ENCODE data around the gene CDC40.
A peak's percentile ranks its signal among the peaks of the same experiment; 100 is the strongest.

CDC40 gene

GRCh38 chr6:110180228-110181008 is at the start of gene CDC40:
TSS of gene CDC40 (plus strand) at chr6:110180427. CDS start at chr6:110180445, 18 bp downstream.
- peak; percentile 18 to 33 for DNase-seq (ENCODE audit: low read depth in 2 of 2, low spot score in 1 of 2)

GRCh38 chr6:110137924-110138887 is 42.0 kb upstream of the CDC40 start:
- DNase-seq (ENCODE audit: low read depth in 2 of 2, low spot score in 1 of 2) = no peak

- no peak for DNase-seq (ENCODE audit: low read depth in 2 of 2, low spot score in 1 of 2)
Observed at GRCh38 chr6:110139052-110139451, 41.2 kb upstream of the CDC40 start.

- no peak for DNase-seq (ENCODE audit: low read depth in 2 of 2, low spot score in 1 of 2)
Observed at GRCh38 chr6:110140650-110141049, 39.6 kb upstream of the CDC40 start.

- no peak for DNase-seq (ENCODE audit: low read depth in 2 of 2, low spot score in 1 of 2)
Observed at GRCh38 chr6:110147870-110148269, 32.4 kb upstream of the CDC40 start.

GRCh38 chr6:110158479-110158878 is 21.7 kb upstream of the CDC40 start:
- no peak for DNase-seq (ENCODE audit: low read depth in 2 of 2, low spot score in 1 of 2)

- DNase-seq (ENCODE audit: low read depth in 2 of 2, low spot score in 1 of 2) = no peak
Observed at GRCh38 chr6:110170081-110170480, 10.1 kb upstream of the CDC40 start.

GRCh38 chr6:110173506-110174132 is 6.6 kb upstream of the CDC40 start:
- DNase-seq (ENCODE audit: low read depth in 2 of 2, low spot score in 1 of 2) = no peak

GRCh38 chr6:110178626-110179405 is 1.4 kb upstream of the CDC40 start:
- peak; percentile 9 to 13 for DNase-seq (ENCODE audit: low read depth in 2 of 2, low spot score in 1 of 2)

GRCh38 chr6:110179406-110180227 is 610 bp upstream of the CDC40 start, which contains the start of gene WASF1:
TSS of gene WASF1 (minus strand) at chr6:110179670. CDS start at chr6:110127601, 52,069 bp downstream.
- DNase-seq (ENCODE audit: low read depth in 2 of 2, low spot score in 1 of 2) = peak; percentile 67 to 77

- no peak for DNase-seq (ENCODE audit: low read depth in 2 of 2, low spot score in 1 of 2)
Observed at GRCh38 chr6:110181131-110182030, 1.2 kb downstream of the CDC40 start.

- no peak for DNase-seq (ENCODE audit: low read depth in 2 of 2, low spot score in 1 of 2)
Observed at GRCh38 chr6:110183292-110183885, 3.2 kb downstream of the CDC40 start.

GRCh38 chr6:110185879-110186278 is 5.7 kb downstream of the CDC40 start:
- no peak for DNase-seq (ENCODE audit: low read depth in 2 of 2, low spot score in 1 of 2)

- DNase-seq (ENCODE audit: low read depth in 2 of 2, low spot score in 1 of 2) = no peak
Observed at GRCh38 chr6:110188791-110189190, 8.6 kb downstream of the CDC40 start.

- no peak for DNase-seq (ENCODE audit: low read depth in 2 of 2, low spot score in 1 of 2)
Observed at GRCh38 chr6:110190726-110191125, 10.5 kb downstream of the CDC40 start.

GRCh38 chr6:110191477-110191876 is 11.2 kb downstream of the CDC40 start:
- DNase-seq (ENCODE audit: low read depth in 2 of 2, low spot score in 1 of 2) = no peak

- DNase-seq (ENCODE audit: low read depth in 2 of 2, low spot score in 1 of 2) = no peak
Observed at GRCh38 chr6:110195639-110196038, 15.4 kb downstream of the CDC40 start.

GRCh38 chr6:110196874-110197273 is 16.6 kb downstream of the CDC40 start:
- DNase-seq (ENCODE audit: low read depth in 2 of 2, low spot score in 1 of 2) = no peak
